ENCODE results near the gene CTBP2. TPM values are rescaled to one million over a fixed set of nuclear protein-coding genes. Genes with fewer than 3 reads are reported as not detected.

CTBP2 gene
- total RNA-seq, 4 donors from 2014 or later: 69.7 to 125 (median 84.7) TPM

DNA sequence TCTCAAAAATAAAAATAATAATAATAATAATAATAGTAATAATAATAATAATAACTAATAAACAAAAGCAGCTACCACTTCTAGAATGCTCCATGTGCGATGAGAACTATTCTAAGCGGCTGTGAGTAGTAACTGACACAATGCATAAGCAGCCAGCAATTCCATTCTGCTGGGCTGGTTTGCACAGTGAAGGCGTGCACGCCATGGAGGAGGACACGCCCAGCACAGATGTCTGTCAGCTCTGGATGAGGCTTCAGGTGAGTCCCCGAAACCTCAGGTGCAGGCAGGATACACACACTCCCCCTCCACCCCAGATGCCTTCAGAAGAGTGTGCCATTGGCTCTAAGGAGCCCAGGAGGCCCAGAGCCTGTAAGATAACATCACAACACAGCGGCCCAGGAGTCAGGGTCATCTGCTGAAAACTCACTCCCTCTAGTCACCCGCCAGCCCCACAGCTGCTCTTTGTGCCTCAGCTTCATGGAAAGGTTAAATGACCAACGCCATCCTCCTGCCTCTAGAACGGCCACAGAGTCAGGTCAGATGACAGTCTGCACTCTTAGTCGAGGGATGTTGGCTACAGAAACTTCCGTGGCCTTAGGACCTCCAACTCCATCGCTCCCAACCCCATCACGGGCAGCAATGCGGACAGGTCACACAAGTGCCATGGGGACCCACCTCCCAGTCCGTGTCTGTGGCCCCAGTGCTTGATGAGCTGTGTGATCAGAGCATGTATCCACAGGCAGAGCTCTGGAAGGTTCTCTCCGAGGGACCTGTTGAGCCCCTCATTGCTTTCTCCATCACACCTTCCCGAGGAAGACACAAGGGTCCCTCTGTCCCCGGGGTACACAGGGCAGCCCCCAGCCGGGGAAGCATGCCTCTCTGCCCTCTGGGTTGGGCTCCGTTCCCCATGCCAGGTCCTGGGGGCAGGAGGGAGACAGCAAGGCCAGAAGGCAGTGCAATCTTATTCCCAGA is 103.9 kb downstream of the CTBP2 start:
- Histone ChIP-seq H3K36me3 (peaks cover 0 to 3% (median 0%) of the 10 kb centered on the region in 4 donors), H3K27ac (replicated peaks in 1 of 4) (peak overlapping the region; percentile 85 to 87 (median 87)), H3K27me3 (no peaks in the 10 kb centered on the region), H3K9me3 (no peaks in the 10 kb centered on the region), H3K4me1 (peaks cover 67 to 95% (median 75%) of the 10 kb centered on the region in 4 donors), H3K4me3 (peak overlapping the region in 2 of 4 donors; percentile 3 to 32)
- TF ChIP-seq, protein P1, sequence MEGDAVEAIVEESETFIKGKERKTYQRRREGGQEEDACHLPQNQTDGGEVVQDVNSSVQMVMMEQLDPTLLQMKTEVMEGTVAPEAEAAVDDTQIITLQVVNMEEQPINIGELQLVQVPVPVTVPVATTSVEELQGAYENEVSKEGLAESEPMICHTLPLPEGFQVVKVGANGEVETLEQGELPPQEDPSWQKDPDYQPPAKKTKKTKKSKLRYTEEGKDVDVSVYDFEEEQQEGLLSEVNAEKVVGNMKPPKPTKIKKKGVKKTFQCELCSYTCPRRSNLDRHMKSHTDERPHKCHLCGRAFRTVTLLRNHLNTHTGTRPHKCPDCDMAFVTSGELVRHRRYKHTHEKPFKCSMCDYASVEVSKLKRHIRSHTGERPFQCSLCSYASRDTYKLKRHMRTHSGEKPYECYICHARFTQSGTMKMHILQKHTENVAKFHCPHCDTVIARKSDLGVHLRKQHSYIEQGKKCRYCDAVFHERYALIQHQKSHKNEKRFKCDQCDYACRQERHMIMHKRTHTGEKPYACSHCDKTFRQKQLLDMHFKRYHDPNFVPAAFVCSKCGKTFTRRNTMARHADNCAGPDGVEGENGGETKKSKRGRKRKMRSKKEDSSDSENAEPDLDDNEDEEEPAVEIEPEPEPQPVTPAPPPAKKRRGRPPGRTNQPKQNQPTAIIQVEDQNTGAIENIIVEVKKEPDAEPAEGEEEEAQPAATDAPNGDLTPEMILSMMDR (IDR thresholded peaks at IDR 0.05): no peak
- TF ChIP-seq POLR2AphosphoS5 (IDR thresholded peaks at IDR 0.05): no peak
- TF ChIP-seq EP300 (IDR thresholded peaks at IDR 0.05): no peak
- no peak for TF ChIP-seq POLR2A (IDR thresholded peaks at IDR 0.05; ENCODE audit: low read depth)
- 75% methylated on average over 17 of the region's 21 CpGs for WGBS
- no peak for DNase-seq (ENCODE audit: extremely low spot score)
- intact Hi-C loops (cut with DNase I): loop anchor here (10.0 kb wide), 1 partner anchor 142 kb away; no protein-coding TSS in a partner anchor

DNA sequence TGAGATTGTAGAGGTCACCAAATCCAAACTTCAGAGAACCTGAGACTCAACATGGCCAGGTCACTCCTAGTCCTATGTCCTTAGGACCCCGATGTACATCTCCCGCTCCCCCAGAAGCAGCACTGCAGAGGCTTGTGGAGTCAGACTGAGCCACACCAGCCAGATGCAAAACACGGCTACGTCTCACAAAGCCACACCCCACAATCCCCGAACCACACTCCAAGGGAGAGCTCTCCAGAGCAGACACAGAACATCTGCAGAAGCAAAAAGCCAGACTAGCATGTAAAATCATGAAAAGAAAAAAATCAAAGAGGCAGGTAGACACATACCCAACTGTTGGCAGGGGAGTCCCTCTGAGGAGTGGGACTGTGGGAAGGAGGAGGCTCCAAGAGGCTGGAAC is 104.9 kb downstream of the CTBP2 start:
- 57% methylated on average over 5 of the region's 5 CpGs for WGBS
- Histone ChIP-seq H3K4me1 (peaks cover 59 to 95% (median 66%) of the 10 kb centered on the region in 4 donors), H3K9me3 (no peaks in the 10 kb centered on the region), H3K27ac (replicated peaks in 1 of 4) (peak overlapping the region; percentile 28 to 87 (median 87)), H3K4me3 (no peak overlapping the region), H3K36me3 (peaks cover 0 to 3% (median 0%) of the 10 kb centered on the region in 4 donors), H3K27me3 (no peaks in the 10 kb centered on the region)
- no peak for DNase-seq (ENCODE audit: extremely low spot score)
- no peak for TF ChIP-seq POLR2AphosphoS5 (IDR thresholded peaks at IDR 0.05)
- TF ChIP-seq, protein P1 (IDR thresholded peaks at IDR 0.05): no peak
- TF ChIP-seq EP300 (IDR thresholded peaks at IDR 0.05): no peak
- no peak for TF ChIP-seq POLR2A (IDR thresholded peaks at IDR 0.05; ENCODE audit: low read depth)
- intact Hi-C loops (cut with DNase I): loop anchor here (10.0 kb wide), 1 partner anchor 141 kb away; no protein-coding TSS in a partner anchor

DNA sequence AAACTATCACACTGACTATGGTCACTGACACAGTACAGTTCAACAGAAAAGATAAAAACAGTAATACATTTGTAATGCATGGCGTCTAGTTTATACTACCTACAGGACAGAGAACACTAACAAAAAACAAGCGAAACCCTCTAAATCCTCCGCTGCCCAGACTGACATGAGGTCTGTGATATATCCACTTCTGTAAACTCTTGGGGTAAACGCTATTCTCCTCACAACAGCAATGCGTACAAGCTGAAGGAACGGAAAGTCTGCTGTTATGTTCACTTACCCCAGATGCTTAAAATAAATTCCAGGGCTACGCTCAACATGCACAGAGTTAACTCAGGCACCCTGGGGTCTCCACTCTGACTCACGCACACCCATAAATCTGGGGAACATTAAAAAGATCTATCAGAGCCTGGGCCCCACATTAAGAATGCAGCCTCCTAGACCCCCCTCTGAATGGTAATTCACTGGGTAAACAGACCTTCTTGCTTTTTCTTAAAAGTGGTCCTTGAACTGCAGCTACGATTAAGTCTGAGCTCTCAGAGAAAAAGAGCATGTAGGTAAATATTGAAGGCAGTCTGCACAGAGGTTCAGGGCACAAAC is 105.6 kb downstream of the CTBP2 start:
- peak overlapping the region; percentile 12 to 87 (median 58) for H3K27ac ChIP-seq (replicated peaks in 1 of 4)
- TF ChIP-seq, protein P1 (IDR thresholded peaks at IDR 0.05): no peak
- TF ChIP-seq POLR2A (IDR thresholded peaks at IDR 0.05; ENCODE audit: low read depth) (no peak), POLR2AphosphoS5 (IDR thresholded peaks at IDR 0.05) (no peak), EP300 (IDR thresholded peaks at IDR 0.05) (no peak)
- H3K9me3 ChIP-seq: no peaks in the 10 kb centered on the region
- peaks cover 59 to 95% (median 65%) of the 10 kb centered on the region in 4 donors for H3K4me1 ChIP-seq
- no peaks in the 10 kb centered on the region for H3K27me3 ChIP-seq
- H3K36me3 ChIP-seq: peaks cover 0 to 3% (median 0%) of the 10 kb centered on the region in 4 donors
- intact Hi-C loops (cut with DNase I): loop anchor here (10.0 kb wide), 1 partner anchor 140 kb away; no protein-coding TSS in a partner anchor
- H3K4me3 ChIP-seq: no peak overlapping the region
- no peak for DNase-seq (ENCODE audit: extremely low spot score)
- WGBS: 80% methylated on average over 9 of the region's 9 CpGs

DNA sequence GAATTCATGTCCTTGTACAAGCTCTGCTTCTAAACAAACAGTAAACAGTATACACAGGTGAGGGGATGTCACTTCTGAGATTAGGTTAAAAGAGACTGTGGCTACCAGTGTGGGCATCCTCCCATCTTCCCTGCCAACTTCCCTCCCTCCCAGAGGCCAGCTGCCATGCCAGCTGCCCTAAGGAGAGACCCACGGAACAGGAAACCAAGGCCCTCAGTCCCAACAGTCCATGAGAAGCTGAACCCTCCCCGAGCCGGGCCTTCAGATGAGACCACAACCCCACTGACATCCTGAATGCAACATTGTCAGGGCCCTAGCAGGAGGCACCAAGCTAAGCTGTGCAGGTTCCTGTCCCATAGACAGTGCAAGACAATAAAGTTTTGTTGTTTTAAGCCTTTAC is 106.1 kb downstream of the CTBP2 start:
- DNase-seq (ENCODE audit: extremely low spot score): no peak
- TF ChIP-seq, protein P1 (IDR thresholded peaks at IDR 0.05): no peak
- no peak for TF ChIP-seq EP300 (IDR thresholded peaks at IDR 0.05)
- TF ChIP-seq POLR2AphosphoS5 (IDR thresholded peaks at IDR 0.05): no peak
- no peak for TF ChIP-seq POLR2A (IDR thresholded peaks at IDR 0.05; ENCODE audit: low read depth)
- intact Hi-C loops (cut with DNase I): loop anchor here (10.0 kb wide), 1 partner anchor 139 kb away; no protein-coding TSS in a partner anchor

More for the DNA sequence above, 106.1 kb downstream of the CTBP2 start:
- Histone ChIP-seq H3K27me3 (no peaks in the 10 kb centered on the region), H3K4me3 (no peak overlapping the region), H3K4me1 (peaks cover 59 to 95% (median 65%) of the 10 kb centered on the region in 4 donors), H3K27ac (replicated peaks in 1 of 4) (peak overlapping the region in 2 of 4 donors; percentile 12 to 87), H3K36me3 (peaks cover 0 to 3% (median 0%) of the 10 kb centered on the region in 4 donors), H3K9me3 (no peaks in the 10 kb centered on the region)
- 93% methylated on average over 3 of the region's 3 CpGs for WGBS
